ENCODE results near the gene AACS. TPM values are rescaled to one million over a fixed set of nuclear protein-coding genes. Genes with fewer than 3 reads are reported as not detected.

Gene AACS
- total RNA-seq, 6 experiments from 2014 or later = 3.2 to 11.3 (median 4.8) TPM

DNA sequence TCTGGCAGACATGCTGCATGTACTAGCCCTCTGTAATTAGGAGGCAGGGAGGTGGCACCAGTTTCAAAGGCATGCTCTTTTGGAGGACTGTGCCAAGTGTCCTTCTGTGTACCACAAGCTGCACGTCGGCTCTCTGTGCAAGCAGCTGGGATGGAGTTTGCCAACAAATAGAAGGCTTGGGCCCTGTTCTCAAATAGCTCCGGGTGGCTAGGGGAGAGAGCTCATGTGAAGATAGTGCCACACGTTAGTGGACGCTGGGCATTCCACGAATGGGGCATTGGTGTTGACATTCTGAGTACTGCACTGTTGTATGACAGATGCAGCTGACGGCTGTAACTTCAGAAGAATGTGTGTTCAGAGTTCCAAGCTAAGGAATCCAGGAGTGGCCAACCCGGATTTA, 4.4 kb downstream of the AACS start:
- TF ChIP-seq POLR2A (IDR thresholded peaks at IDR 0.05) = no peak
- TF ChIP-seq, protein P1, sequence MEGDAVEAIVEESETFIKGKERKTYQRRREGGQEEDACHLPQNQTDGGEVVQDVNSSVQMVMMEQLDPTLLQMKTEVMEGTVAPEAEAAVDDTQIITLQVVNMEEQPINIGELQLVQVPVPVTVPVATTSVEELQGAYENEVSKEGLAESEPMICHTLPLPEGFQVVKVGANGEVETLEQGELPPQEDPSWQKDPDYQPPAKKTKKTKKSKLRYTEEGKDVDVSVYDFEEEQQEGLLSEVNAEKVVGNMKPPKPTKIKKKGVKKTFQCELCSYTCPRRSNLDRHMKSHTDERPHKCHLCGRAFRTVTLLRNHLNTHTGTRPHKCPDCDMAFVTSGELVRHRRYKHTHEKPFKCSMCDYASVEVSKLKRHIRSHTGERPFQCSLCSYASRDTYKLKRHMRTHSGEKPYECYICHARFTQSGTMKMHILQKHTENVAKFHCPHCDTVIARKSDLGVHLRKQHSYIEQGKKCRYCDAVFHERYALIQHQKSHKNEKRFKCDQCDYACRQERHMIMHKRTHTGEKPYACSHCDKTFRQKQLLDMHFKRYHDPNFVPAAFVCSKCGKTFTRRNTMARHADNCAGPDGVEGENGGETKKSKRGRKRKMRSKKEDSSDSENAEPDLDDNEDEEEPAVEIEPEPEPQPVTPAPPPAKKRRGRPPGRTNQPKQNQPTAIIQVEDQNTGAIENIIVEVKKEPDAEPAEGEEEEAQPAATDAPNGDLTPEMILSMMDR (IDR thresholded peaks at IDR 0.05) = no peak
- Histone ChIP-seq H3K9me3 (no peaks in the 10 kb centered on the region), H3K4me3 (no peak overlapping the region), H3K27ac (no peak overlapping the region), H3K4me1 (peaks cover 0 to 7% (median 0%) of the 10 kb centered on the region in 4 donors), H3K27me3 (no peaks in the 10 kb centered on the region), H3K36me3 (no peaks in the 10 kb centered on the region)
- intact Hi-C loops (cut with DNase I) = no loop called here
- ATAC-seq (no peak), DNase-seq (no peak)
- WGBS (ENCODE audit: insufficient coverage, low coverage, low lambda C conversion rate, missing lambda C conversion rate) = 71% methylated on average over 5 of the region's 8 CpGs

- WGBS (ENCODE audit: insufficient coverage, low coverage, low lambda C conversion rate, missing lambda C conversion rate) = 93% methylated on average over 3 of the region's 6 CpGs
Observed at GRCh38 chr12:125070112-125070511, 4.9 kb downstream of the AACS start.

GRCh38 chr12:125070661-125071390, 5.6 kb downstream of the AACS start:
- Histone ChIP-seq H3K9me3 (no peaks in the 10 kb centered on the region), H3K4me1 (peaks cover 0 to 4% (median 0%) of the 10 kb centered on the region in 4 donors), H3K27me3 (no peaks in the 10 kb centered on the region), H3K36me3 (peaks cover 0 to 1% (median 0%) of the 10 kb centered on the region in 4 donors), H3K27ac (no peak overlapping the region), H3K4me3 (no peak overlapping the region)
- intact Hi-C loops (cut with DNase I) = no loop called here
- peak in 1 of 4 donors; percentile 20 for ATAC-seq
- no peak for TF ChIP-seq POLR2A (IDR thresholded peaks at IDR 0.05)
- TF ChIP-seq, protein P1 (IDR thresholded peaks at IDR 0.05) = no peak
- 92% methylated on average over 6 of the region's 11 CpGs for WGBS (ENCODE audit: insufficient coverage, low coverage, low lambda C conversion rate, missing lambda C conversion rate)
- DNase-seq = no peak

More at GRCh38 chr12:125070112-125070511, 4.9 kb downstream of the AACS start:
- peaks cover 0 to 1% (median 0%) of the 10 kb centered on the region in 4 donors for H3K36me3 ChIP-seq
- DNase-seq (no peak), ATAC-seq (no peak)
- no peak for TF ChIP-seq POLR2A (IDR thresholded peaks at IDR 0.05)
- TF ChIP-seq, protein P1 (IDR thresholded peaks at IDR 0.05) = no peak
- no peak overlapping the region for H3K27ac ChIP-seq
- no peak overlapping the region for H3K4me3 ChIP-seq
- intact Hi-C loops (cut with DNase I) = no loop called here
- H3K4me1 ChIP-seq = peaks cover 0 to 7% (median 0%) of the 10 kb centered on the region in 4 donors
- no peaks in the 10 kb centered on the region for H3K27me3 ChIP-seq
- H3K9me3 ChIP-seq = no peaks in the 10 kb centered on the region

- WGBS (ENCODE audit: insufficient coverage, low coverage, low lambda C conversion rate, missing lambda C conversion rate) = 91% methylated on average over 6 of the region's 12 CpGs
- no peak overlapping the region for H3K4me3 ChIP-seq
- no peak overlapping the region for H3K27ac ChIP-seq
- H3K9me3 ChIP-seq = no peaks in the 10 kb centered on the region
- TF ChIP-seq, protein P1 (IDR thresholded peaks at IDR 0.05) = no peak
- no peak for TF ChIP-seq POLR2A (IDR thresholded peaks at IDR 0.05)
- no peak for ATAC-seq
- no peak for DNase-seq
- H3K27me3 ChIP-seq = no peaks in the 10 kb centered on the region
- intact Hi-C loops (cut with DNase I) = no loop called here
- no peaks in the 10 kb centered on the region for H3K4me1 ChIP-seq
- peaks cover 0 to 1% (median 0%) of the 10 kb centered on the region in 4 donors for H3K36me3 ChIP-seq
Observed at GRCh38 chr12:125071456-125071855, 6.2 kb downstream of the AACS start.

All from right lobe of liver (tissue), 6 donors.